Neural cell (in vitro differentiated cells): ENCODE data around the gene GOLGA6L10. TPM values are rescaled to one million over a fixed set of nuclear protein-coding genes. Genes with fewer than 3 reads are reported as not detected.

Experiments used
- H2AFZ ChIP-seq: fragments of 200-600, 300-800 bp; sonication (generic), shearing (Covaris generic); 2 replicates; pipeline ENCODE4 v1.6.0; 2014; ENCODE audit warnings: low read depth, mild to moderate bottlenecking, antibody characterized with exemption, low read length, moderate library complexity
- H3F3A ChIP-seq: fragments of 200-600 bp; shearing (Covaris generic); 2 replicates; pipeline ENCODE4 v1.6.1; 2016; ENCODE audit warnings: mild to moderate bottlenecking, moderate library complexity, mixed read lengths, antibody characterized with exemption, low read length; ENCODE audit not compliant: insufficient read depth, poor library complexity, severe bottlenecking
- H3K27ac ChIP-seq: fragments of 200-600, 300-800 bp; sonication (generic), shearing (Covaris generic); 2 replicates; pipeline ENCODE4 v1.5.1; 2014; ENCODE audit warnings: mild to moderate bottlenecking, low read length, moderate library complexity
- H3K27me3 ChIP-seq: fragments of 300-800, 200-600 bp; sonication (generic), shearing (Covaris generic); 2 replicates; pipeline ENCODE4 v1.6.0; 2014; ENCODE audit warnings: mild to moderate bottlenecking, low read depth, low read length, moderate library complexity; ENCODE audit not compliant: insufficient read depth
- H3K36me3 ChIP-seq: fragments of 300-800, 200-600 bp; sonication (generic), shearing (Covaris generic); 2 replicates; pipeline ENCODE4 v1.5.1; 2014; ENCODE audit warnings: mild to moderate bottlenecking, antibody characterized with exemption, low read length, moderate library complexity; ENCODE audit not compliant: insufficient read depth
- H3K4me2 ChIP-seq: fragments of 300-800, 200-600 bp; sonication (generic), shearing (Covaris generic); 2 replicates; pipeline ENCODE4 v1.6.0; 2014; ENCODE audit warnings: mild to moderate bottlenecking, low read length
- H3K4me3 ChIP-seq: fragments of 300-800, 200-600 bp; sonication (generic), shearing (Covaris generic); 2 replicates; pipeline ENCODE4 v1.5.1; 2014; ENCODE audit warnings: mild to moderate bottlenecking, low read length, moderate library complexity
- H3K79me2 ChIP-seq: fragments of 200-600 bp; shearing (Covaris generic); replicated peaks from 2 replicates; pipeline ENCODE4 v1.6.0; 2014; ENCODE audit warnings: mild to moderate bottlenecking, low read length, moderate library complexity; ENCODE audit not compliant: insufficient read depth
- H3K9ac ChIP-seq: fragments of 300-800, 200-600 bp; sonication (generic), shearing (Covaris generic); 2 replicates; pipeline ENCODE4 v1.6.1; 2016; ENCODE audit warnings: mild to moderate bottlenecking, low read length, mixed read lengths
- H3K9me2 ChIP-seq: fragments of 200-600 bp; shearing (Covaris generic); 2 replicates; pipeline ENCODE4 v1.6.1; 2016; ENCODE audit warnings: mild to moderate bottlenecking, low read length, mixed read lengths; ENCODE audit not compliant: insufficient read depth
- H3K9me3 ChIP-seq: fragments of 200-600, 300-800 bp; sonication (generic), shearing (Covaris generic); 2 replicates; pipeline ENCODE4 v1.6.1; 2016; ENCODE audit warnings: mild to moderate bottlenecking, mixed run types, low read length, moderate library complexity, mixed read lengths
- H4K20me1 ChIP-seq: fragments of 200-600 bp; shearing (Covaris generic); 2 replicates; pipeline ENCODE4 v1.6.1; 2016; ENCODE audit warnings: mild to moderate bottlenecking, mixed run types; ENCODE audit not compliant: insufficient read depth
- EP300 ChIP-seq: fragments of 450-650 bp; conservative IDR thresholded peaks from 2 replicates; pipeline ENCODE4 v1.6.1; 2014; ENCODE audit warnings: antibody characterized with exemption, mild to moderate bottlenecking, moderate library complexity; ENCODE audit not compliant: poor library complexity, severe bottlenecking
- EZH2 ChIP-seq: fragments of 200-600, 300-800 bp; shearing (Covaris generic), sonication (generic); IDR thresholded peaks from 2 replicates; pipeline ENCODE4 v1.6.1; 2014; ENCODE audit warnings: antibody characterized with exemption, low read length, borderline replicate concordance, mild to moderate bottlenecking; ENCODE audit not compliant: insufficient read depth, poor library complexity, severe bottlenecking
- MXI1 ChIP-seq: fragments of 450-650 bp; conservative IDR thresholded peaks from 2 replicates; pipeline ENCODE4 v1.6.1; 2014; ENCODE audit warnings: antibody characterized with exemption, mild to moderate bottlenecking; ENCODE audit not compliant: poor library complexity, severe bottlenecking
- POLR2AphosphoS5 ChIP-seq: IDR thresholded peaks from 2 replicates; pipeline ENCODE4 v1.6.1; 2012
- RAD21 ChIP-seq: fragments of 450-650 bp; conservative IDR thresholded peaks from 2 replicates; pipeline ENCODE4 v1.6.1; 2014; ENCODE audit warnings: antibody characterized with exemption, mild to moderate bottlenecking, moderate library complexity
- SMC3 ChIP-seq: fragments of 450-650 bp; conservative IDR thresholded peaks from 2 replicates; pipeline ENCODE4 v1.6.1; 2014; ENCODE audit warnings: antibody characterized with exemption, mild to moderate bottlenecking, moderate library complexity; ENCODE audit not compliant: poor library complexity
- TAF1 ChIP-seq: IDR thresholded peaks from 2 replicates; pipeline ENCODE4 v1.6.1; 2012; ENCODE audit warnings: low read depth
- polyA plus RNA-seq: library from polyadenylated mRNA; depleted of rRNA; stranded (reverse); fragments of >200 nt; gene quantifications from 2 replicates; pipeline ENCODE4 v1.2.3, GENCODE V29; 2014
- TF ChIP-seq, protein P1 (sequence below): fragments of 450-650 bp; IDR thresholded peaks from 2 replicates; pipeline ENCODE4 v1.5.1; 2014; ENCODE audit warnings: antibody characterized with exemption, mild to moderate bottlenecking, moderate library complexity; ENCODE audit not compliant: poor library complexity, severe bottlenecking
- TF ChIP-seq, protein P2 (sequence below): IDR thresholded peaks from 2 replicates; pipeline ENCODE4 v1.6.1; 2012; ENCODE audit warnings: borderline replicate concordance

The GOLGA6L10 gene
- polyA plus RNA-seq, 1 donor from 2014 or later = 7.4 TPM

DNA sequence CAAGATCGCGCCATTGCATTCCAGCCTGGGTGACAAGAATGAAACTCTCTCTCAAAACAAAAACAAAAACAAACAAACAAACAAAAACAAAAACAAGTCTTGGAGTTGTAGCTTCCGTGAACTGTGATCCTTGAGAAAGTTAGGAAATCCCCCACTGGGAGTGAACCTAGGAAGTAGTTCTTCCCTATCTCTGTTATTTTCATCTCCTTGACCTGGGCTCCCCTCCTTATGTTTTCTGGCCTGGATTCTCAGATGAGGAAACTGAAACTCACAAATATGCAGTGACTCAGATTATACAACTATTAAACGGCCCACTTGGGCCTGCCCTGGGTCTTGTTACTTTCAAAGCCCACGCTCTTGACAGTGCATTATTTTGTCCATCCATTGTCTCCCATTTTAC is 57.0 kb downstream of the GOLGA6L10 start:
- no peaks in the 10 kb centered on the region for H4K20me1 ChIP-seq
- H3F3A ChIP-seq = no peaks in the 10 kb centered on the region
- H3K36me3 ChIP-seq = no peaks in the 10 kb centered on the region
- H3K27me3 ChIP-seq = no peaks in the 10 kb centered on the region
- H3K4me2 ChIP-seq = no peak overlapping the region
- H3K9me3 ChIP-seq = no peaks in the 10 kb centered on the region
- TF ChIP-seq EZH2 (no peak), EP300 (no peak), RAD21 (no peak), POLR2AphosphoS5 (no peak), SMC3 (no peak), MXI1 (no peak), TAF1 (no peak)
- TF ChIP-seq, protein P1, sequence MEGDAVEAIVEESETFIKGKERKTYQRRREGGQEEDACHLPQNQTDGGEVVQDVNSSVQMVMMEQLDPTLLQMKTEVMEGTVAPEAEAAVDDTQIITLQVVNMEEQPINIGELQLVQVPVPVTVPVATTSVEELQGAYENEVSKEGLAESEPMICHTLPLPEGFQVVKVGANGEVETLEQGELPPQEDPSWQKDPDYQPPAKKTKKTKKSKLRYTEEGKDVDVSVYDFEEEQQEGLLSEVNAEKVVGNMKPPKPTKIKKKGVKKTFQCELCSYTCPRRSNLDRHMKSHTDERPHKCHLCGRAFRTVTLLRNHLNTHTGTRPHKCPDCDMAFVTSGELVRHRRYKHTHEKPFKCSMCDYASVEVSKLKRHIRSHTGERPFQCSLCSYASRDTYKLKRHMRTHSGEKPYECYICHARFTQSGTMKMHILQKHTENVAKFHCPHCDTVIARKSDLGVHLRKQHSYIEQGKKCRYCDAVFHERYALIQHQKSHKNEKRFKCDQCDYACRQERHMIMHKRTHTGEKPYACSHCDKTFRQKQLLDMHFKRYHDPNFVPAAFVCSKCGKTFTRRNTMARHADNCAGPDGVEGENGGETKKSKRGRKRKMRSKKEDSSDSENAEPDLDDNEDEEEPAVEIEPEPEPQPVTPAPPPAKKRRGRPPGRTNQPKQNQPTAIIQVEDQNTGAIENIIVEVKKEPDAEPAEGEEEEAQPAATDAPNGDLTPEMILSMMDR = no peak
- TF ChIP-seq, protein P2, sequence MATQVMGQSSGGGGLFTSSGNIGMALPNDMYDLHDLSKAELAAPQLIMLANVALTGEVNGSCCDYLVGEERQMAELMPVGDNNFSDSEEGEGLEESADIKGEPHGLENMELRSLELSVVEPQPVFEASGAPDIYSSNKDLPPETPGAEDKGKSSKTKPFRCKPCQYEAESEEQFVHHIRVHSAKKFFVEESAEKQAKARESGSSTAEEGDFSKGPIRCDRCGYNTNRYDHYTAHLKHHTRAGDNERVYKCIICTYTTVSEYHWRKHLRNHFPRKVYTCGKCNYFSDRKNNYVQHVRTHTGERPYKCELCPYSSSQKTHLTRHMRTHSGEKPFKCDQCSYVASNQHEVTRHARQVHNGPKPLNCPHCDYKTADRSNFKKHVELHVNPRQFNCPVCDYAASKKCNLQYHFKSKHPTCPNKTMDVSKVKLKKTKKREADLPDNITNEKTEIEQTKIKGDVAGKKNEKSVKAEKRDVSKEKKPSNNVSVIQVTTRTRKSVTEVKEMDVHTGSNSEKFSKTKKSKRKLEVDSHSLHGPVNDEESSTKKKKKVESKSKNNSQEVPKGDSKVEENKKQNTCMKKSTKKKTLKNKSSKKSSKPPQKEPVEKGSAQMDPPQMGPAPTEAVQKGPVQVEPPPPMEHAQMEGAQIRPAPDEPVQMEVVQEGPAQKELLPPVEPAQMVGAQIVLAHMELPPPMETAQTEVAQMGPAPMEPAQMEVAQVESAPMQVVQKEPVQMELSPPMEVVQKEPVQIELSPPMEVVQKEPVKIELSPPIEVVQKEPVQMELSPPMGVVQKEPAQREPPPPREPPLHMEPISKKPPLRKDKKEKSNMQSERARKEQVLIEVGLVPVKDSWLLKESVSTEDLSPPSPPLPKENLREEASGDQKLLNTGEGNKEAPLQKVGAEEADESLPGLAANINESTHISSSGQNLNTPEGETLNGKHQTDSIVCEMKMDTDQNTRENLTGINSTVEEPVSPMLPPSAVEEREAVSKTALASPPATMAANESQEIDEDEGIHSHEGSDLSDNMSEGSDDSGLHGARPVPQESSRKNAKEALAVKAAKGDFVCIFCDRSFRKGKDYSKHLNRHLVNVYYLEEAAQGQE = no peak
- no peak overlapping the region for H3K27ac ChIP-seq
- no peak overlapping the region for H3K9ac ChIP-seq
- H2AFZ ChIP-seq = no peak overlapping the region
- H3K79me2 ChIP-seq = no peaks in the 10 kb centered on the region
- H3K9me2 ChIP-seq = no peaks in the 10 kb centered on the region
- H3K4me3 ChIP-seq = no peak overlapping the region

Other genes with a start within 250 kb of the GOLGA6L10 start
- gene EFL1, start 86.7 kb downstream of the GOLGA6L10 start, polyA plus RNA-seq = 16.8 and 23.7 TPM in 2 replicates
- gene SAXO2, start 86.7 kb downstream of the GOLGA6L10 start, polyA plus RNA-seq = 4.0 and 8.6 TPM in 2 replicates
- gene GOLGA6L9, start 80.3 kb upstream of the GOLGA6L10 start, polyA plus RNA-seq = 27.5 and 27.7 TPM in 2 replicates
- gene RPS17, start 191.0 kb upstream of the GOLGA6L10 start, polyA plus RNA-seq = 2,425 and 2,561 TPM in 2 replicates